KMS-11 (cell line): Measurements from ENCODE around the gene BBX.

Source experiments
- H2AFZ ChIP-seq: fragments of 200-600 bp; sonication (generic); 2 replicates; pipeline ENCODE4 v1.6.1; 2016; ENCODE audit warnings: antibody characterized with exemption, mixed run types, low read depth
- H3K27ac ChIP-seq: fragments of 200-600 bp; sonication (generic); 2 replicates; pipeline ENCODE4 v1.6.1; 2016; ENCODE audit warnings: mild to moderate bottlenecking, mixed run types
- H3K27me3 ChIP-seq: fragments of 200-600 bp; sonication (generic); 2 replicates; pipeline ENCODE4 v1.6.1; 2017; ENCODE audit warnings: mild to moderate bottlenecking, low read depth, mixed run types, moderate library complexity; ENCODE audit not compliant: insufficient read depth
- H3K36me3 ChIP-seq: fragments of 200-600 bp; sonication (generic); 2 replicates; pipeline ENCODE4 v1.6.1; 2017; ENCODE audit warnings: mild to moderate bottlenecking, mixed run types; ENCODE audit not compliant: insufficient read depth
- H3K4me1 ChIP-seq: fragments of 200-600 bp; sonication (generic); 2 replicates; pipeline ENCODE4 v1.6.1; 2016; ENCODE audit warnings: mild to moderate bottlenecking, low read depth, mixed run types; ENCODE audit not compliant: poor library complexity, severe bottlenecking
- H3K4me2 ChIP-seq: fragments of 200-600 bp; sonication (generic); 2 replicates; pipeline ENCODE4 v1.7.0; 2016; ENCODE audit warnings: mild to moderate bottlenecking, mixed run types
- H3K4me3 ChIP-seq: fragments of 200-600 bp; sonication (generic); IDR thresholded peaks from 2 replicates; pipeline ENCODE4 v1.6.1; 2017; ENCODE audit warnings: low read depth, low read length, mixed read lengths; ENCODE audit not compliant: insufficient read depth
- H3K79me2 ChIP-seq: fragments of 200-600 bp; sonication (generic); 2 replicates; pipeline ENCODE4 v1.6.1; 2016; ENCODE audit warnings: low read depth, mixed run types; ENCODE audit not compliant: insufficient read depth
- H3K9ac ChIP-seq: fragments of 200-600 bp; sonication (generic); 2 replicates; pipeline ENCODE4 v1.6.1; 2016; ENCODE audit warnings: mild to moderate bottlenecking, mixed run types
- H4K20me1 ChIP-seq: fragments of 200-600 bp; sonication (generic); 2 replicates; pipeline ENCODE4 v1.6.1; 2016; ENCODE audit warnings: mild to moderate bottlenecking, mixed run types; ENCODE audit not compliant: insufficient read depth
- TF ChIP-seq, protein P1 (sequence below): fragments of 200-600 bp; sonication (generic); conservative IDR thresholded peaks from 2 replicates; pipeline ENCODE4 v1.6.1; 2017; ENCODE audit warnings: low read depth, mild to moderate bottlenecking, antibody characterized with exemption, low read length, moderate library complexity, mixed read lengths

Gene BBX

DNA sequence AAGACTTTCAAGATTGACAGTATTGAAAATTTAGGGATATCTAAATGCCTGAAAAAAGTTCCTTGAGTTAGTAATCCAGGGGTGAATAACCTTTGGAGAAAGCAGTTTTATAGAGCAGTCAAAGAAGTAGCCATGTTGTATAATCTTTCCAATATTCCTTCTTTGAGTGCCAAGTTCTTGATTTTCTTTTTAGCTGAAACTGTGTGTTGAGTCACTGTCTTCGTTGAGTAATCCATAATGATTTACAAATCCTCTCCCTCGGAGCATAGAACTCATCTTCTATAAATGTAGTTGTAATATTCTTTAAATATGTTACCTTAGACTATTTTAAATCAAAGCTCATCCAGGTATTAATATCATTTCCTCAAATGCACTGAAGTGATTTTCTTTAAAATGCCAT is 135.2 kb downstream of the BBX start:
- no peaks in the 10 kb centered on the region for H3K27me3 ChIP-seq
- H3K79me2 ChIP-seq, result 0 out of 2 replicates have a peak, but pooled peaks cover 4% of the 10 kb centered on the region
- H3K27ac ChIP-seq, result no peak overlapping the region
- peaks cover 25% of the 10 kb centered on the region for H3K4me1 ChIP-seq
- H3K4me2 ChIP-seq, result no peak overlapping the region
- H2AFZ ChIP-seq, result no peak overlapping the region
- no peak overlapping the region for H3K9ac ChIP-seq
- no peaks in the 10 kb centered on the region for H3K36me3 ChIP-seq
- H4K20me1 ChIP-seq, result no peaks in the 10 kb centered on the region
- H3K4me3 ChIP-seq, result no peak overlapping the region
- TF ChIP-seq, protein P1, sequence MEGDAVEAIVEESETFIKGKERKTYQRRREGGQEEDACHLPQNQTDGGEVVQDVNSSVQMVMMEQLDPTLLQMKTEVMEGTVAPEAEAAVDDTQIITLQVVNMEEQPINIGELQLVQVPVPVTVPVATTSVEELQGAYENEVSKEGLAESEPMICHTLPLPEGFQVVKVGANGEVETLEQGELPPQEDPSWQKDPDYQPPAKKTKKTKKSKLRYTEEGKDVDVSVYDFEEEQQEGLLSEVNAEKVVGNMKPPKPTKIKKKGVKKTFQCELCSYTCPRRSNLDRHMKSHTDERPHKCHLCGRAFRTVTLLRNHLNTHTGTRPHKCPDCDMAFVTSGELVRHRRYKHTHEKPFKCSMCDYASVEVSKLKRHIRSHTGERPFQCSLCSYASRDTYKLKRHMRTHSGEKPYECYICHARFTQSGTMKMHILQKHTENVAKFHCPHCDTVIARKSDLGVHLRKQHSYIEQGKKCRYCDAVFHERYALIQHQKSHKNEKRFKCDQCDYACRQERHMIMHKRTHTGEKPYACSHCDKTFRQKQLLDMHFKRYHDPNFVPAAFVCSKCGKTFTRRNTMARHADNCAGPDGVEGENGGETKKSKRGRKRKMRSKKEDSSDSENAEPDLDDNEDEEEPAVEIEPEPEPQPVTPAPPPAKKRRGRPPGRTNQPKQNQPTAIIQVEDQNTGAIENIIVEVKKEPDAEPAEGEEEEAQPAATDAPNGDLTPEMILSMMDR, result no peak

DNA sequence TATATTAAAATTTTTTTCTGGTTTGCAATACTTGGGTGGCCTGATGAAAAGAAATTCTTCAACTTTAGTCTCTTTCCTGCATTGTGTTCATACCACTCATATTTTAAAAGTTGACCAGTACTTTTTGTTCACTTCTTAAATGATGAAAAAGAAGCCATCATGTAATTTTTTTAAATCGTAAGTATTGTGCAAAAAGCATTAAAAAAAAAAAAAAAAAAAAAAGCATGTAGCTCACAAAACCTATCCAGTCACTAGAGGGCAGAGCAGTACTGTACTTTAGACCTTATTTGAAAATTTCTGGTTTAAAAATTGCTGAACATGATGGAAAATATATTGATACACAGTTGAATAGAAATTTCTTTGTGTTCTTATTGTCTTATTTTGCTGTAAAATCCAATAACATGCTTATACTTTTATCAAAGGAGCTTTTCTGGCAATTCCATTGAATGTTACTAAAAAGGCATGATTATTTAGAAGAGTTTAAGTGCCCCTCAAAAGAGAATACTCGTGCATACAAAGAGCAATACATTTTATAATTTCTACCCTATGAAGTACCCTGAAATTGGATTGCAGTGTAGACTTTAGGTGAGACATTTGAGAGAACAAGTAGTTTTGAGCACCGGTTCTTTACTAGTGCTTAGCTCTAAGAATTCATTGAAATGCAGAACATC is 137.7 kb downstream of the BBX start:
- Histone ChIP-seq H3K27ac (peak overlapping the region; percentile 57), H3K4me1 (peaks cover 25% of the 10 kb centered on the region), H3K79me2 (0 out of 2 replicates have a peak, but pooled peaks cover 4% of the 10 kb centered on the region), H2AFZ (no peak overlapping the region), H3K36me3 (no peaks in the 10 kb centered on the region), H3K27me3 (no peaks in the 10 kb centered on the region), H3K4me3 (no peak overlapping the region), H3K4me2 (peak overlapping the region; percentile 83), H3K9ac (no peak overlapping the region), H4K20me1 (no peaks in the 10 kb centered on the region)
- TF ChIP-seq, protein P1, result peak; percentile 71

DNA sequence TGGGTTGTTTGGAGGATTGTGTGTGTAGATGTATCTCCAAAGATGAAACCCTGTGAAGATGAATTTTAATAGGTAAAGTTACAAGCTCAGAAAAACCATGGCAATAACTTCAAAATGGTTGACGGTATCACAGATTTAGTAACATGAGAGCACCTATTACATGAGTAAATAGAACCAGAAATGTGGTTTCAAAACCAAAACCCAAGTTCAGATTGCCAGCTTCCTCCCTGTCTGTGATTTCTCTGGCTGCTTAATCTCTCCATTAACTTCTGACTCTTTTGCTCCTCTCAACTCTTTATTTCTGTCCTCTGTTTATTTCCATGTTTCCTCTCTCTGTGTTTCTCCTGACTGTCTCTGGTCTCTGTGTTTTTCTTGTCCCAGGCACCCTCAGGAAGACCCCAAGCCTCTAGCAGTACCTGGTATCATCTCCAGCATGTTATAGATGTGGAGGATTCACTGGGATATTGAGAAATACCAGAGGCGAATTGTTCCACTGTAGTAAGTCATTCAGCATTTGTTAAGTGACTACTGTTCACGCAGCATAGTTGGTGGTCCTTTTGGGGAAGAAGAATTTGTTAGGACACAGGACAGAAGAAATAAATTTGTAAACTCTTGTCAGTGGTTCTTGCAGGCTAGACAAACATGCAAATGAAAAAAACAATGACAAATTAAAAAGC is 138.8 kb downstream of the BBX start:
- no peak overlapping the region for H3K4me3 ChIP-seq
- TF ChIP-seq, protein P1, result no peak
- no peaks in the 10 kb centered on the region for H3K36me3 ChIP-seq
- peak overlapping the region; percentile 32; the same call in 1 of the 2 replicates for H2AFZ ChIP-seq
- no peaks in the 10 kb centered on the region for H3K27me3 ChIP-seq
- H3K79me2 ChIP-seq, result 0 out of 2 replicates have a peak, but pooled peaks cover 4% of the 10 kb centered on the region
- no peaks in the 10 kb centered on the region for H4K20me1 ChIP-seq
- peak overlapping the region; percentile 16; the same call in 1 of the 2 replicates for H3K9ac ChIP-seq
- peak overlapping the region; percentile 83 for H3K4me2 ChIP-seq
- H3K27ac ChIP-seq, result peak overlapping the region; percentile 57
- H3K4me1 ChIP-seq, result peaks cover 25% of the 10 kb centered on the region

DNA sequence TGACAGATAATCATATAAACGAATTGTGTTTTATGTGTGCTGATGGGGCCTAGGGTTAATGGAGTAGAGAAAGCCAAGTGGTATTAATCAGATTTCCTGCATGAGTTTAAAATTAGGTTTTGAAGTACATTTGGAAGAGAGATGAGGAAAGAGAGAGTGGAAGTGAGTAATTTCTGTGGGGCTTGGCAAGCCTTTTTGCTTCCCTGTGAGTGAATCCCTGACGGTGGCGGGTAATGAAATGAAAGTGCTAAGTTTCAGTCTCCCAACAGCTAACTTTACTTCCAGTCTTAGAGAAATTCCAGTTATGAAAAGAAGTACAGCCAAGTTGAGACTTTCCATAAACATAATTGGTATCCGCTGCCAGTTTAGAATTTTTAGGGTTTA is 139.4 kb downstream of the BBX start:
- TF ChIP-seq, protein P1, result no peak
- Histone ChIP-seq H3K9ac (no peak overlapping the region), H3K27ac (peak overlapping the region; percentile 57)

More for the DNA sequence above, 139.4 kb downstream of the BBX start:
- H3K4me2 ChIP-seq, result peak overlapping the region; percentile 83
- H3K36me3 ChIP-seq, result no peaks in the 10 kb centered on the region
- no peak overlapping the region for H3K4me3 ChIP-seq
- H3K27me3 ChIP-seq, result no peaks in the 10 kb centered on the region
- H2AFZ ChIP-seq, result no peak overlapping the region
- H3K4me1 ChIP-seq, result peaks cover 25% of the 10 kb centered on the region
- H4K20me1 ChIP-seq, result no peaks in the 10 kb centered on the region
- 0 out of 2 replicates have a peak, but pooled peaks cover 4% of the 10 kb centered on the region for H3K79me2 ChIP-seq
